Measurements from ENCODE around the gene TNFRSF11A.

DNA sequence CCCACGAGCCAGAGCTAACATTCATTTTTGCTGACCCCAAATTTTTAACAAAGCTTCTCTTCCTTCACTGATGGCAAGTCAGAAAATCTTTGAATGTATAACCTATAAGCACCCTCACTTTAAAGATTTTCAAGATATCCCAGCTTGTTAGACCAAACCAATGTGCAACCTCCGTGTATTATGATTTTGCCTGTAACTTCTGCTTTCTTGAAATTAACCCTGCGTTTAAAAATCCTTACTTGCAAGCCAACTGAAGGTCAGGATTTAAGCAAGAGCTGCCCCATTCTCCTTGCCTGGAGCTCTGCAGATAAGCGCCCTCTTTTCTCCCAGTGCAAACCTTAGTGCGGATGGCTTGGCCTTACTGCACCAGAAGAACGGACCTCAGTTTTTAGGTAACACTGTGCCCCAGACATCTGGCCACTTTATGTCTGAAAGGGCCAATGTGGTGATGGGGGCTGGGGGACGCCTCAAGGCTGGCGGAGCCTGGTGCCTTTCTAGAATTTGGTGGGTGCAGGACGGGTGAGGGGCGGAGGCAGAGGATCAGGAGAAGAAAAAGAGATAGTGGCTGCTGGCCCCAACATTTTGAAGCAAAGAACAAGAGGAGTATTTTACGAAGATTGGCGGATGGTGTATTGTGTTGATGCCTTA is 805 bp upstream of the TNFRSF11A start:
- TF ChIP-seq POLR2AphosphoS5 (IDR thresholded peaks at IDR 0.05; ENCODE audit: borderline replicate concordance, low read depth, low read length) (no peak), EZH2 (IDR thresholded peaks at IDR 0.05) (no peak)
